ENCODE measurements around the gene ALDH4A1. TPM values are rescaled to one million over a fixed set of nuclear protein-coding genes. Genes with fewer than 3 reads are reported as not detected.
A peak's percentile ranks its signal among the peaks of the same experiment; 100 is the strongest.
"Not testable (repeated sequence)": the region's sequence is repeated elsewhere in the genome, so short reads cannot be mapped to it uniquely, and the experiment has no call there.

ALDH4A1 gene
- total RNA-seq, 1 donor: 28.6 TPM

- Histone ChIP-seq H4K20me1 (ENCODE audit: insufficient read depth, low read length) (no peaks in the 10 kb centered on the region), H3K4me1 (ENCODE audit: insufficient read depth, low read length) (no peaks in the 10 kb centered on the region), H3K27ac (ENCODE audit: low read depth, low read length) (no peak overlapping the region), H3K27me3 (ENCODE audit: insufficient read depth, low read length) (peaks cover 4% of the 10 kb centered on the region), H3K79me2 (ENCODE audit: insufficient read depth, low read length) (no peaks in the 10 kb centered on the region), H3K9me3 (ENCODE audit: low read depth, low read length) (no peaks in the 10 kb centered on the region), H3K4me2 (ENCODE audit: insufficient read depth, low read length) (no peak overlapping the region), H2AFZ (ENCODE audit: low read length) (no peak overlapping the region), H3K4me3 (ENCODE audit: insufficient read depth, low read length) (no peak overlapping the region), H3K36me3 (ENCODE audit: insufficient read depth, low read length) (no peaks in the 10 kb centered on the region)
- no peak for TF ChIP-seq CTCF (IDR thresholded peaks at IDR 0.05; ENCODE audit: extremely low read depth, low read depth, low read length)
- DNase-seq (ENCODE audit: insufficient read length, low spot score, missing footprints): peak; percentile 9
Observed at GRCh38 chr1:18854331-18855025, 47.9 kb downstream of the ALDH4A1 start.

DNA sequence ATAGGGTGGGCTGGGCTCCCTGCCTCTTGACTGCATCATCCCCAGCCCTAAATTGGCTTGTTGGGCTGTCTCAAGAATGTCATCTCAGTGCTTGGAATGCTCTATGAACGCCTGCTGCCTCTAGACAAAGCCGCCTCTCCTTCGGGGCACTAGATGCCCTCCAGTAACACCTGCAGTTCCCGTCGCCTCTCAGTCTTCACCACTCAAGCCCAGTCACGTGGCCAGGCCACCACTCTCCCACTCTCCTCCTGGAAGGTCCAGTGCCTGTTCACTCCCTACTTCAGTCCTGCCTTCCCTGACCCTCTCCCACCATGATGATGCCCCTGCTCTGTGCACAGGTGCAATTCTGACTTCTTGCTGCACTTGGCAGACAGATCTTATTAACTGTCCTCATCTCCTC is 49.9 kb downstream of the ALDH4A1 start:
- TF ChIP-seq CTCF (IDR thresholded peaks at IDR 0.05; ENCODE audit: extremely low read depth, low read depth, low read length): no peak
- H3K4me3 ChIP-seq (ENCODE audit: insufficient read depth, low read length): no peak overlapping the region
- H2AFZ ChIP-seq (ENCODE audit: low read length): no peak overlapping the region
- H3K27ac ChIP-seq (ENCODE audit: low read depth, low read length): no peak overlapping the region
- H4K20me1 ChIP-seq (ENCODE audit: insufficient read depth, low read length): no peaks in the 10 kb centered on the region
- H3K4me2 ChIP-seq (ENCODE audit: insufficient read depth, low read length): no peak overlapping the region
- peaks cover 4% of the 10 kb centered on the region for H3K27me3 ChIP-seq (ENCODE audit: insufficient read depth, low read length)
- no peaks in the 10 kb centered on the region for H3K79me2 ChIP-seq (ENCODE audit: insufficient read depth, low read length)
- no peaks in the 10 kb centered on the region for H3K9me3 ChIP-seq (ENCODE audit: low read depth, low read length)
- no peaks in the 10 kb centered on the region for H3K4me1 ChIP-seq (ENCODE audit: insufficient read depth, low read length)
- DNase-seq (ENCODE audit: insufficient read length, low spot score, missing footprints): peak; percentile 37
- H3K36me3 ChIP-seq (ENCODE audit: insufficient read depth, low read length): no peaks in the 10 kb centered on the region

DNA sequence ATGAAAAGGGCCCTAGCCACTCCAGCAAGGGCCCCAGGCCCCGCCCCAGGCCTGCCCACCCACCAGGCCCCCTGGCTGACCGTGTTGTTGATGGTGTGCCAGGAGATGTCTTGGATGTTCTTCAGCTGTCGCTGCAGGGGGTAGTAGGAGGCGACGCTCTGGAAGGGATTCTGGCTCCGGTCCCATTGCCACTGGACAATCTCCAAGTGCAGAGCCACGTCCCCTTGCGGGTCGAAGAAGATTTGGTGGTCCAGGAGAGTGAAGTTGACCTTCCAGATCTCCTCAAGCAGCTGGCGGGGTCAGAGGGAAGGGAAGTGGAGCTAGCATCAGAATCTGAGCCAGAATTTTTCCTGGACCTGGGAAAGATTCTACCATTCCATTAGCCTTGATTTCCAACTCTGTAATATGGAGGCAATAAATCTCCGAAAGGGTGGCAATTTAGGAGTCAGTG is 53.1 kb downstream of the ALDH4A1 start:
- Histone ChIP-seq H3K27ac (ENCODE audit: low read depth, low read length) (no peak overlapping the region), H3K9me3 (ENCODE audit: low read depth, low read length) (no peaks in the 10 kb centered on the region), H2AFZ (ENCODE audit: low read length) (no peak overlapping the region), H3K4me1 (ENCODE audit: insufficient read depth, low read length) (no peaks in the 10 kb centered on the region), H3K27me3 (ENCODE audit: insufficient read depth, low read length) (peaks cover 4% of the 10 kb centered on the region), H3K79me2 (ENCODE audit: insufficient read depth, low read length) (no peaks in the 10 kb centered on the region), H3K4me3 (ENCODE audit: insufficient read depth, low read length) (no peak overlapping the region), H3K36me3 (ENCODE audit: insufficient read depth, low read length) (no peaks in the 10 kb centered on the region), H3K4me2 (ENCODE audit: insufficient read depth, low read length) (no peak overlapping the region), H4K20me1 (ENCODE audit: insufficient read depth, low read length) (no peaks in the 10 kb centered on the region)
- no peak for TF ChIP-seq CTCF (IDR thresholded peaks at IDR 0.05; ENCODE audit: extremely low read depth, low read depth, low read length)
- DNase-seq (ENCODE audit: insufficient read length, low spot score, missing footprints): no peak

DNA sequence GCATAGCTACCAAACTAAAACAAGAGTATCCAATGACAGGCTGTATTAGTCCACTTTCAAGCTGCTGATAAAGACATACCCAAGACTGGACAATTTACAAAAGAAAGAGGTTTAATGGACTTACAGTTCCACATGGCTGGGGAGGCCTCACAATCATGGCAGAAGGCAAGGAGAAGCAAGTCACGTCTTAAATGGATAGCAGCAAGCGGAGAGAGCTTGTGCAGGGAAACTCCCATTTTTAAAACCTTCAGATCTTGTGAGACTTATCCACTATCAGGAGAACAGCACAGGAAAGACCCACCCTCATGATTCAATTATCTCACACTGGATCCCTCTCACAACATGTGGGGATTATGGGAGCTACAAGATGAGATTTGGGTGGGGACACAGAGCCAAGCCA is 54.6 kb downstream of the ALDH4A1 start:
- H3K36me3 ChIP-seq (ENCODE audit: insufficient read depth, low read length); H3K27ac ChIP-seq (ENCODE audit: low read depth, low read length); H4K20me1 ChIP-seq (ENCODE audit: insufficient read depth, low read length); H3K4me3 ChIP-seq (ENCODE audit: insufficient read depth, low read length); DNase-seq (ENCODE audit: insufficient read length, low spot score, missing footprints); H3K9me3 ChIP-seq (ENCODE audit: low read depth, low read length); H3K4me2 ChIP-seq (ENCODE audit: insufficient read depth, low read length); H3K79me2 ChIP-seq (ENCODE audit: insufficient read depth, low read length); H2AFZ ChIP-seq (ENCODE audit: low read length); H3K4me1 ChIP-seq (ENCODE audit: insufficient read depth, low read length); H3K27me3 ChIP-seq (ENCODE audit: insufficient read depth, low read length): not testable (repeated sequence)

Measured in osteoblast (primary cell).